K562 (cell line): Measurements from ENCODE around the gene SLC35G6. TPM values are rescaled to one million over a fixed set of nuclear protein-coding genes. Genes with fewer than 3 reads are reported as not detected.

Source experiments
- ATAC-seq: fragments of 200-7000 bp; cut with Tn5 transposase; 3 replicates; pipeline ENCODE4 v1.9.1; 2020; ENCODE audit warnings: moderate library complexity
- BruUV-seq: library from RNA; stranded (reverse); fragments of 400-500 nt; replicated peaks from 2 replicates; lab custom pipeline; 2021; lab: Mats Ljungman, UMichigan
- CTCF ChIA-PET: fragments of 300-600 bp; formaldehyde crosslinking; extraction: SDS; loops from one replicate; lab custom pipeline; 2021; ENCODE audit warnings: low intra/inter-chr PET ratio; lab: Yijun Ruan, JAX
- POLR2A ChIA-PET: fragments of 300-600, 350-650 bp; sonication (Branson Sonifier 250); formaldehyde crosslinking; extraction: SDS; loops from one replicate; lab custom pipeline; 2021; ENCODE audit warnings: antibody characterized with exemption, inconsistent platforms; lab: Yijun Ruan, JAX
- DNase-seq, 4 experiments: peaks; one replicate each; pipeline versions ENCODE4 v3.0.0 to v3.0.0-alpha.2; 2011 to 2018; ENCODE audit warnings: low spot score in 3 of 4, mixed read lengths in 3 of 4; ENCODE audit errors: extremely low read depth in 1 of 4
- FAIRE-seq: peaks from 2 replicates; lab custom pipeline; 2011; peaks lifted over from hg19 to GRCh38; lab: Jason Lieb, UNC
- H2AFZ ChIP-seq: 2 replicates; pipeline ENCODE4 v1.6.0; 2011; ENCODE audit warnings: low read depth, low read length, control low read depth, inconsistent platforms
- H3K27ac ChIP-seq: fragments of 200-600 bp; 3 replicates; pipeline ENCODE4 v1.8.0; 2011; ENCODE audit warnings: low read depth, mild to moderate bottlenecking, control low read depth, inconsistent platforms, low read length, moderate library complexity, mixed read lengths; ENCODE audit errors: extremely low read depth
- H3K27me3 ChIP-seq, 2 experiments: fragments of 300-600 bp in 1 of 2; 2 replicates in 1 of 2; 3 replicates in 1 of 2; pipeline versions ENCODE4 v1.6.0 to v1.8.0; 2011; ENCODE audit warnings: inconsistent platforms in 2 of 2, low read length in 2 of 2, mild to moderate bottlenecking in 1 of 2, mixed read lengths in 1 of 2, moderate library complexity in 1 of 2; ENCODE audit not compliant: control insufficient read depth in 2 of 2, insufficient read depth in 2 of 2
- H3K36me3 ChIP-seq: fragments of 300-600 bp; 3 replicates; pipeline ENCODE4 v1.8.0; 2011; ENCODE audit warnings: mild to moderate bottlenecking, low read length, inconsistent platforms; ENCODE audit not compliant: control insufficient read depth, insufficient read depth
- H3K4me1 ChIP-seq, 2 experiments: fragments of 200-600 bp in 1 of 2; replicated peaks in 1 of 2; 2 replicates in 1 of 2; 3 replicates in 1 of 2; pipeline versions ENCODE4 v1.5.1 to v1.8.0; 2011; ENCODE audit warnings: inconsistent platforms in 2 of 2, low read length in 2 of 2, mild to moderate bottlenecking in 1 of 2, mixed read lengths in 1 of 2, moderate library complexity in 1 of 2; ENCODE audit not compliant: control insufficient read depth in 2 of 2, insufficient read depth in 2 of 2
- H3K4me2 ChIP-seq: 2 replicates; pipeline ENCODE4 v1.6.1; 2011; ENCODE audit warnings: low read length, control low read depth, inconsistent platforms, mixed read lengths; ENCODE audit not compliant: insufficient read depth
- H3K4me3 ChIP-seq: fragments of 200-600 bp; sonication (generic), shearing (Covaris generic); 2 replicates; pipeline ENCODE4 v1.5.1; 2016; ENCODE audit warnings: control low read depth, inconsistent platforms
- H3K79me2 ChIP-seq: fragments of 200-600 bp; 3 replicates; pipeline ENCODE4 v1.8.0; 2011; ENCODE audit warnings: low read length, inconsistent platforms; ENCODE audit not compliant: control insufficient read depth, insufficient read depth
- H3K9ac ChIP-seq, 2 experiments: 2 replicates each; pipeline versions ENCODE4 v1.6.0 to v1.6.1; 2011; ENCODE audit warnings: low read depth in 2 of 2, low read length in 2 of 2, control low read depth in 1 of 2, inconsistent platforms in 1 of 2, mild to moderate bottlenecking in 1 of 2, mixed read lengths in 1 of 2; ENCODE audit not compliant: insufficient read depth in 1 of 2
- H3K9me1 ChIP-seq: one replicate; pipeline ENCODE4 v1.6.0; 2011; ENCODE audit warnings: inconsistent platforms, mild to moderate bottlenecking, low read length, moderate library complexity; ENCODE audit not compliant: control insufficient read depth, insufficient read depth
- H3K9me3 ChIP-seq: replicated peaks from 2 replicates; pipeline ENCODE4 v1.5.1; 2011; ENCODE audit warnings: low read depth, low read length, inconsistent platforms; ENCODE audit not compliant: control insufficient read depth, insufficient read depth
- H4K20me1 ChIP-seq: replicated peaks from 2 replicates; pipeline ENCODE4 v1.6.1; 2011; ENCODE audit warnings: low read length, inconsistent platforms, mixed read lengths; ENCODE audit not compliant: control insufficient read depth, insufficient read depth
- ATF1 ChIP-seq, 2 experiments: fragments of 450-650 bp in 1 of 2; IDR thresholded peaks; 2 replicates each; pipeline ENCODE4 v1.6.1; 2016; ENCODE audit warnings: missing compliant biosample characterization in 1 of 2, missing genetic modification characterization in 1 of 2
- BACH1 ChIP-seq: fragments of 200-800 bp; sonication (Bioruptor generic); IDR thresholded peaks from 2 replicates; pipeline ENCODE4 v1.6.1; 2016; ENCODE audit warnings: missing genetic modification characterization, missing compliant biosample characterization
- CBFA2T3 ChIP-seq: fragments of 450-650 bp; IDR thresholded peaks from 2 replicates; pipeline ENCODE4 v1.6.1; 2017
- CHD4 ChIP-seq: fragments of 200-600 bp; sonication (generic); IDR thresholded peaks from 3 replicates; pipeline ENCODE4 v1.6.1; 2012; ENCODE audit warnings: low read depth, mild to moderate bottlenecking, mixed read lengths, low read length, inconsistent platforms; ENCODE audit not compliant: insufficient read depth, insufficient replicate concordance, poor library complexity, severe bottlenecking
- CXXC5 ChIP-seq: fragments of 250-450 bp; sonication (Bioruptor Pico); IDR thresholded peaks from 2 replicates; pipeline ENCODE4 v1.8.0; 2022; ENCODE audit warnings: inconsistent platforms, mild to moderate bottlenecking, moderate library complexity
- NFRKB ChIP-seq: fragments of 450-650 bp; IDR thresholded peaks from 2 replicates; pipeline ENCODE4 v1.6.1; 2016; ENCODE audit warnings: low read depth
- NR2C1 ChIP-seq, 2 experiments: fragments of 450-650 bp; IDR thresholded peaks; 2 replicates each; pipeline ENCODE4 v1.6.1; 2017; ENCODE audit warnings: mild to moderate bottlenecking in 2 of 2, antibody characterized with exemption in 1 of 2, inconsistent platforms in 1 of 2, missing compliant biosample characterization in 1 of 2, missing genetic modification characterization in 1 of 2
- SMAD1 ChIP-seq: fragments of 150-350 bp; IDR thresholded peaks from 2 replicates; pipeline ENCODE4 v1.6.1; 2014; ENCODE audit warnings: low read length, low read depth; ENCODE audit not compliant: partially characterized antibody
- SMARCE1 ChIP-seq: fragments of 450-650 bp; IDR thresholded peaks from 2 replicates; pipeline ENCODE4 v1.7.1; 2016; ENCODE audit warnings: mild to moderate bottlenecking
- STAT5A ChIP-seq: IDR thresholded peaks from 2 replicates; pipeline ENCODE4 v1.6.1; 2012; ENCODE audit warnings: low read length, inconsistent platforms, borderline replicate concordance
- TEAD4 ChIP-seq, 2 experiments: sonication (generic) in 1 of 2; formaldehyde crosslinking in 1 of 2; IDR thresholded peaks; 2 replicates each; pipeline versions ENCODE4 v1.6.1 to v1.8.0; 2012 to 2022; ENCODE audit warnings: borderline replicate concordance in 1 of 2, inconsistent platforms in 1 of 2, low read length in 1 of 2, mild to moderate bottlenecking in 1 of 2, missing genetic modification reagents in 1 of 2
- TRIM28 ChIP-seq: fragments of 450-650 bp; IDR thresholded peaks from 2 replicates; pipeline ENCODE4 v1.6.1; 2017
- ZBTB17 ChIP-seq: fragments of 450-650 bp; formaldehyde crosslinking; IDR thresholded peaks from 2 replicates; pipeline ENCODE4 v1.4.0; 2020; ENCODE audit warnings: mild to moderate bottlenecking
- ZBTB49 ChIP-seq: sonication (generic); formaldehyde crosslinking; IDR thresholded peaks from 2 replicates; pipeline ENCODE4 v1.8.0; 2022; ENCODE audit warnings: missing genetic modification reagents, mild to moderate bottlenecking, borderline replicate concordance
- ZFP30 ChIP-seq: fragments of 250-450 bp; sonication (Bioruptor Pico); IDR thresholded peaks from 2 replicates; pipeline ENCODE4 v1.8.0; 2022; ENCODE audit warnings: moderate library complexity, mild to moderate bottlenecking, inconsistent platforms, borderline replicate concordance
- ZNF134 ChIP-seq: fragments of 250-450 bp; sonication (Bioruptor Pico); conservative IDR thresholded peaks from 2 replicates; pipeline ENCODE4 v1.4.0; 2020
- ZNF668 ChIP-seq: fragments of 250-450 bp; sonication (Bioruptor Pico); IDR thresholded peaks from 2 replicates; pipeline ENCODE4 v1.8.0; 2022; ENCODE audit warnings: mild to moderate bottlenecking, inconsistent platforms
- WGBS: fragments of 100-300 bp; shearing (Covaris generic); methylation state at CpG from one replicate; pipeline ENCODE4 v1.1.6; 2016; ENCODE audit warnings: low coverage, mixed read lengths; ENCODE audit not compliant: insufficient coverage; ENCODE audit errors: missing lambda C conversion rate; 5-methylcytosine and 5-hydroxymethylcytosine counted together
- in situ Hi-C: fragments of 300-500 bp; cut with MboI; formaldehyde crosslinking; loops from 4 replicates; pipeline ENCODE4 v1.15.0; 2018; ENCODE audit warnings: inconsistent platforms, mixed read lengths
- intact Hi-C: fragments of 100-400 bp; cut with micrococcal nuclease; formaldehyde crosslinking; loops from 2 replicates; pipeline ENCODE4 v1.14.2; 2022
- polyA plus RNA-seq, 8 experiments: library from polyadenylated mRNA; depleted of rRNA in 4 of 8; stranded (reverse) in 5 of 8; unstranded in 3 of 8; fragments of >200 nt; fragmentation: Nextera tagmentation in 2 of 8; fragmentation: Illumina TruSeq in 1 of 8; extraction: Ambion mirVana in 2 of 8; extraction: Trizol in 1 of 8; gene quantifications; 2 replicates each; pipeline versions ENCODE4 v1.2.1 to v1.2.3, GENCODE V29; 2011 to 2014; ENCODE audit warnings: inconsistent platforms in 1 of 8, missing spikeins in 1 of 8
- total RNA-seq, 7 experiments: library from RNA; depleted of rRNA in 6 of 7; stranded (reverse); fragments of >200 nt in 6 of 7; fragmentation: Illumina TruSeq in 2 of 7; extraction: Trizol in 2 of 7; gene quantifications; 2 replicates each; pipeline versions ENCODE4 v1.2.1 to v1.2.3, GENCODE V29; 2011 to 2021; ENCODE audit warnings: low replicate concordance in 1 of 7
- TF ChIP-seq, protein P1 (sequence below): sonication (generic); formaldehyde crosslinking; IDR thresholded peaks from 2 replicates; pipeline ENCODE4 v1.4.0; 2020; ENCODE audit warnings: mild to moderate bottlenecking, missing genetic modification reagents

Gene SLC35G6
- total and polyA plus RNA-seq, 9 of the 15 experiments (the other 6 are each of a cell fraction or from before 2014, with no cell fraction given), result not detected

DNA sequence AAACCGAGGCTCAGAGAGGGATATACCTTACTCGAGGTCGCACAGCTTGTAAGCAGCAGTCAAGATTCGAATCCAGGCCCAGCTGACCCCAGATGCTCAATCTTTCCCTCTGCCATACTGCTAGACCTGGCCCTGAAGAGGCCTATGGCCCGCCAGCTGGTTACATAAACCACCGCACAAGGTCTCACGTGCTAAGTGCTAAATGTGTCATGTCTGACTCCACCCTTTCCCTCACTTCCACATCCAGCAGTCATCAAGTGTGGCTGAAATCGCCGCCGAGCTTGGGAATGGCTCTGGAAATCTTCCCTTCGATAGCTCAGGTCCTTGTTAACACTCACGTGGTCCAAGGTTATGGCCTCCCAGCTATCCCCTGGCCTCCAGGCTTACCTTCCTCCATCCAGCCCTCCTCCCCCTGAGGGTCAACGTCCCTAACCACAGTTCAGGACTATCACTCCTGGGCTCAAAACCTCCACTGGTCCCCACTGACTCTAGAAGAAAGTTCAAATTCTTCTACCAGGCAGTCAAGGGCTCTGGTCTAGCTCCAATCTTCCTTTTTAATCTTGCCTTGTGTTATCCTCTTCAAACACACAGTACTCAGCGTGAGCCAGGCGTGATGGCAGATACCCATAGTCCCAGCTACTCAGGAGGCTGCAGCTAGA, 5.4 kb upstream of the SLC35G6 start:
- H2AFZ ChIP-seq, result peak overlapping the region; percentile 60
- intact Hi-C loops (no loop called here), in situ Hi-C loops (no loop called here)
- BruUV-seq, result no TSS peak
- H3K9me3 ChIP-seq, result no peaks in the 10 kb centered on the region
- 0 out of 2 replicates have a peak, but pooled peaks cover 13% of the 10 kb centered on the region for H4K20me1 ChIP-seq
- H3K27me3 ChIP-seq, result no peaks in the 10 kb centered on the region
- H3K9ac ChIP-seq, result peak overlapping the region; percentile 53 to 83; a peak in 3 of 4 replicates
- H3K4me1 ChIP-seq, result peaks cover 37 to 53% of the 10 kb centered on the region in 2 experiments
- FAIRE-seq (peak; percentile 96), DNase-seq (peak in 3 of 4 experiments; percentile 39 to 80 (median 66)), ATAC-seq (peak; percentile 72)
- H3K4me3 ChIP-seq, result no peak overlapping the region
- H3K36me3 ChIP-seq, result no peaks in the 10 kb centered on the region; the same call in 1 of the 3 replicates
- peak overlapping the region; percentile 92 for H3K27ac ChIP-seq
- POLR2A ChIA-PET, result interaction anchor here (0.6 to 2.6 kb wide), 9 partner anchors 9 to 254 kb away, joined by 3 to 13 read pairs (median 6); partner anchors contain the start of genes POLR2A and SPEM2
- 12% methylated on average over 15 of the region's 15 CpGs for WGBS
- H3K79me2 ChIP-seq, result peaks cover 86% of the 10 kb centered on the region
- H3K4me2 ChIP-seq, result peak overlapping the region; percentile 93
- CTCF ChIA-PET, result no interaction called here
- H3K9me1 ChIP-seq, result no peaks in the 10 kb centered on the region
- TF ChIP-seq ZNF668 (CRISPR knock-in tag) (no peak), SMAD1 (no peak), CBFA2T3 (peak; percentile 85), NFRKB (no peak), ZFP30 (no peak), CHD4 (no peak), ZNF134 (CRISPR knock-in tag) (no peak), CXXC5 (CRISPR knock-in tag) (peak; percentile 74), TRIM28 (no peak), BACH1 (no peak), ATF1 (CRISPR knock-in tag; IDR thresholded peaks at IDR 0.05) (no peak), ATF1 (tag; IDR thresholded peaks at IDR 0.05) (0 out of 2 replicates have a peak, but pooled peaks have one; percentile 30), ZBTB49 (CRISPR knock-in tag) (no peak), SMARCE1 (no peak; the same call in 1 of the 2 replicates), STAT5A (peak; percentile 57; the same call in 1 of the 2 replicates), TEAD4 (IDR thresholded peaks at IDR 0.05; ENCODE audit: low read length) (peak; percentile 80), TEAD4 (CRISPR knock-in tag; IDR thresholded peaks at IDR 0.05; ENCODE audit: borderline replicate concordance) (no peak), NR2C1 (IDR thresholded peaks at IDR 0.05) (no peak), NR2C1 (tag; IDR thresholded peaks at IDR 0.05) (no peak), ZBTB17 (no peak)
- TF ChIP-seq, protein P1, sequence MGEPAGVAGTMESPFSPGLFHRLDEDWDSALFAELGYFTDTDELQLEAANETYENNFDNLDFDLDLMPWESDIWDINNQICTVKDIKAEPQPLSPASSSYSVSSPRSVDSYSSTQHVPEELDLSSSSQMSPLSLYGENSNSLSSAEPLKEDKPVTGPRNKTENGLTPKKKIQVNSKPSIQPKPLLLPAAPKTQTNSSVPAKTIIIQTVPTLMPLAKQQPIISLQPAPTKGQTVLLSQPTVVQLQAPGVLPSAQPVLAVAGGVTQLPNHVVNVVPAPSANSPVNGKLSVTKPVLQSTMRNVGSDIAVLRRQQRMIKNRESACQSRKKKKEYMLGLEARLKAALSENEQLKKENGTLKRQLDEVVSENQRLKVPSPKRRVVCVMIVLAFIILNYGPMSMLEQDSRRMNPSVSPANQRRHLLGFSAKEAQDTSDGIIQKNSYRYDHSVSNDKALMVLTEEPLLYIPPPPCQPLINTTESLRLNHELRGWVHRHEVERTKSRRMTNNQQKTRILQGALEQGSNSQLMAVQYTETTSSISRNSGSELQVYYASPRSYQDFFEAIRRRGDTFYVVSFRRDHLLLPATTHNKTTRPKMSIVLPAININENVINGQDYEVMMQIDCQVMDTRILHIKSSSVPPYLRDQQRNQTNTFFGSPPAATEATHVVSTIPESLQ (CRISPR knock-in tag), result no peak
